Erythroblast (primary cell): Measurements from ENCODE around the gene LOXHD1.

Experiments used
- GATA1 ChIP-seq: IDR thresholded peaks from 2 replicates; pipeline ENCODE4 v1.6.1; 2011; ENCODE audit warnings: low read depth, mild to moderate bottlenecking, control low read depth, low read length, moderate library complexity
- POLR2A ChIP-seq: IDR thresholded peaks from 2 replicates; pipeline ENCODE4 v1.6.1; 2011; ENCODE audit warnings: mild to moderate bottlenecking, low read length

- TF ChIP-seq POLR2A (no peak), GATA1 (no peak)
Measured at GRCh38 chr18:46570666-46571065, 86.4 kb downstream of the LOXHD1 start.
